SIG-M5 treated with dmso at 0.1 percent for 504 hours (cell line): ENCODE measurements around the gene CHIA.
"Not testable (repeated sequence)": the region's sequence is repeated elsewhere in the genome, so short reads cannot be mapped to it uniquely, and the experiment has no call there.

Experiments
- DNase-seq: peaks from one replicate; lab custom pipeline; 2025; ENCODE audit not compliant: unreplicated experiment; lab: John Stamatoyannopoulos, UW

The CHIA gene

DNA sequence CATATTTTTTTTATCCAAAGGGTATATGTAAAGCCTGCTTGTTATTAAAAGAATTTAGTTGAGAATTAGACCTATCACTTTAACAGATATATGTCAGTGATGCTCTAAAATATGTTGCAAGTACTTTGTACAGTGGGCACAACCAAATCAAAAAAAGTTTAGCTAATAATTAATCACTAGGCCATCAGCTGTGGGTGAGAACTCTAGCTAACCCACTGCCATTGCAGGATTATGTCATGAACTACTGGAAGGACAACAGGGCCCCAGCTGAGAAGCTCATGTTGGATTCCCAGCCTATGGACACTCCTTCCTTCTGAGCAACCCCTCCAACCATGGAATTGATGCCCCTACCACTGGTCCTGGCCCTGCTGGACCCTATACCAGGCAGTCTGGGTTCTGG lies 6.8 kb upstream of the CHIA start:
- DNase-seq = no peak

DNA sequence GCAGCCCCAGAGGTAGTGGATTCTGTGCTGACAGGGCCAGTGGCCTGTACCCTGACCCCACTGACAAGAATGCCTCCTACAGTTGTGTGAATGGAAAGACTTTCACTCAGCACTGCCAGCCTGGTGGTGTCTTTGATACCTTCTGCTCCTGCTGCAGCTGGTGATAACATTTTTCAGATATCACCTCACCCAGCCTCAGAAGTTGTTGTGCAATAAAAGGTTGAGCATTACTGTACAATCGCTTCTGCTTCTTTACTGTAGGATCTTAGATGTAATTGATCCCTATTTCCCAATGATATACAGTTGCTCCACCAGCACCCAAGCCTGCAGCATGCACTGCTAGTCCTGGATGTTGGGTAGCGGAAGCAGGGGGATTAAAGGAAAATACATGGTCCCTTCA lies 4.8 kb upstream of the CHIA start:
- DNase-seq = no peak

DNA sequence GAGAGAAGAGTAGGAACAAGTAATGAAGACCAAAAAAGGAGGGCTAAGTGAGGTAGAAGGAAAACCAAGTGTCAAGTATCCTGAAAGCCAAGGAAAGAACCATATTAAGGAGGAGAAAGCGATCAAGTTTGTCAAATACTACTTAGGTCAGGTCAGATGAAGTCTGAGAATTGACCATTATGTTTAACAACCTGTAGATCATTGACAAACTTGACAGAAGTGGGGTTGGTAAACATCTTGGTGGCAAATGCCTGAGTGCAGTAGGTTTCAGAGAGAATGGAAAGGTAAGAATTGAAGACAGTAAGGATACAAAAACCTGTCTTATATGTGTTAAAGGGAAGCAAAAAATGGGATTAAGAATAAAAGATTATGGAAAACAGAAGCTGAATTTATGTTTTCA lies 3.7 kb upstream of the CHIA start:
- no peak for DNase-seq

DNA sequence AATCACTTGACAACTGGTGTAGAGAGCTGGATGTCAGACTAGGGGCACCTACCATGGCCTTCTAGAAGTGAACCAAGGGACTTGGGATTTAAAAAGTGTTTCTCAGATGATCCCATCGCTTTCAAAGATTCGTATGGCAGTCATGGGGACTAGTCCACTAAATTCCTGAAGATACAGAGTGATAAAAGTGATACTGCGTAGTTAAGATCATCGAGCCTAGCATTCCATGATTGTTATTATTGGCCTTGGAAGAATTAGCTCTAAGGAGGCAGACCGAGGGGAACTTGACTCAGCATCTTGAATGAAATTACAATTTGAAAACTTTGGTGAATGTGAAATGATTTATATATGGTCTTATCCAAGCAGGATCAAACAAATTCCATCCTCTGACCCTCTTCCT lies 1.3 kb upstream of the CHIA start:
- DNase-seq = no peak

DNA sequence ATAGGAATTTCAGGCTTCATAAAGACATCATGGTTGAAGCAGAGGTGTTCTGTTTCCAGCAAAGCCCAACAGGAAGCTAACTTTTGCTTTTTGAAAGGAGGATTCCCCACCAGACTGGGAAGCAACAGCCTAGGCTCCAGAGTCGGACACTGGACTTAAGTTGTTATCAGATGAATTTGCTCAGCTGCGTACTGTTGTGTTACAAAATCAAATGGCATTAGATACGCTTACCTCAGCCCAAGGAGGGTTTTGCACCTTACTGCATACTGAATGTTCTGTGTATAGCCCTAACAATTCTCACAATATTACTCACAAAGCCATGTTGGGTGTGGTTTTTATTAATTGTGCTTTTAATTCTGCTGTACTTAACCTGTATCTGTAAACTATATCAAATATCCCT lies 547 bp upstream of the CHIA start:
- no peak for DNase-seq

DNA sequence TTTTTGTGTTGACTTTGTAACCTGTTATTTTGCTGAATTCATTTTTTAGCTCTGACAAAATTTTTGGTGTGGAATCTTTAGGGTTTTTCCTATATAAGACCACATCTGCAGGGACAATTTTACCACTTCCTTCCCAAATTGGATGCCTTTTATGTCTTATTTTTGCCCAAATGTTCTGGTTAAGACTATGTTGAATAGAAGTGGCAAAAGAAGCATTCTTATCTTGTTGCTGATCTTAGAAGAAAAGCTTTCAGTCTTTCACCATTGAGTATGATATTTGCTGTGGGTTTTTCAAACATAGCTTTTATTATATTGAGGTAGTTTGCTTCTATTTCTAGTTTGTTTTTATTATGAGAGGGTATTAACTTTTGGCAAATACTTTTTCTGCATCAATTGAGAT lies 3.7 kb downstream of the CHIA start:
- DNase-seq = no peak

DNA sequence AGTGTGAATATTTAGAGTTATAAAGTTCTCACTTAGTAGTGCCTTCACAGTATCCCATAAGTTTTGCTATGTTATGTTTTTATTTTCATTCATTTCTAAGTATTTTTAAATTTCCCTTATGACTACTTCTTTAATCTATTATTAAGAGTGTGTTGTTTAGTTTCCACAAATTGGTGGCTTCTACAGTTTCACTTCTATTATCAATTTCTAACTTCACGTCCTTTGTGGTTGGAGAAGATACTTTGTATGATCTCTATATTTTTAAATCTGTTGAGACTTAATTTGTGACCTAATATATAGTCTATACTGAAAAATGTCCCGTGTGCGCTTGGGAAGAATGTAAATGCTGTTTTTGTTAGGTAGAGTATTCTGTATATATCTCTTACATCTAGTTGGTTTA lies 11.7 kb downstream of the CHIA start:
- DNase-seq = no peak

DNA sequence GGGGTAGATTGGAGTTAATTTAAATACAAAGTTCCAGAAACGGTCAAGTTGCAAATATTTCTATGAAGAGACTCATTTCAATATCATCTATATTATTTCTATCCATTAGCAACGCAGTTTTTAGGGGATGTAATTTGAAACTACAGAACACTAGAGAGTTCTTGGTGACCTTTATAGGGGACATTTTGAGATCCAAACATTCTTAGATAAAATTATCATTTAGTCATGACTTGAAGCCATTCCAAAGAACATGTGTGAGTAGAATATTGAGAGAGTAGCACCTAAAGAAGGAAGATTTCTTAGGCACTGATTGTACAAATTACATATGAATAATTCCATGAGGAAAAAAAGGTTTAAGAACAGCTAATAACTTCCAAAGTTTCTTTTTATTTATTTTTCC lies 19.0 kb downstream of the CHIA start:
- no peak for DNase-seq

DNA sequence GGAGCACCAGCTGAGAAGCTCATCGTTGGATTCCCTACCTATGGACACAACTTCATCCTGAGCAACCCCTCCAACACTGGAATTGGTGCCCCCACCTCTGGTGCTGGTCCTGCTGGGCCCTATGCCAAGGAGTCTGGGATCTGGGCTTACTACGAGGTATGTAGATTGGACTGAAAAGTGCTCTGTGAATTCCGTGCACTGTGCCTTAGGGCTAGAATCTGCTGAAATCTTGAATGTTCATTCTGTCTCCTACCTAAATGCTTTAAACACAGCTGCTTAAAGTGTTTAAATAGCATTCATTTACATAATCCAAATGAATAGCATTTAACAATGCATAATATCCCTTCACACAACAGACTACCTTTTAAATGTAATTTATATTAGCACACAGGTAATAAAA lies 27.9 kb downstream of the CHIA start:
- no peak for DNase-seq

DNA sequence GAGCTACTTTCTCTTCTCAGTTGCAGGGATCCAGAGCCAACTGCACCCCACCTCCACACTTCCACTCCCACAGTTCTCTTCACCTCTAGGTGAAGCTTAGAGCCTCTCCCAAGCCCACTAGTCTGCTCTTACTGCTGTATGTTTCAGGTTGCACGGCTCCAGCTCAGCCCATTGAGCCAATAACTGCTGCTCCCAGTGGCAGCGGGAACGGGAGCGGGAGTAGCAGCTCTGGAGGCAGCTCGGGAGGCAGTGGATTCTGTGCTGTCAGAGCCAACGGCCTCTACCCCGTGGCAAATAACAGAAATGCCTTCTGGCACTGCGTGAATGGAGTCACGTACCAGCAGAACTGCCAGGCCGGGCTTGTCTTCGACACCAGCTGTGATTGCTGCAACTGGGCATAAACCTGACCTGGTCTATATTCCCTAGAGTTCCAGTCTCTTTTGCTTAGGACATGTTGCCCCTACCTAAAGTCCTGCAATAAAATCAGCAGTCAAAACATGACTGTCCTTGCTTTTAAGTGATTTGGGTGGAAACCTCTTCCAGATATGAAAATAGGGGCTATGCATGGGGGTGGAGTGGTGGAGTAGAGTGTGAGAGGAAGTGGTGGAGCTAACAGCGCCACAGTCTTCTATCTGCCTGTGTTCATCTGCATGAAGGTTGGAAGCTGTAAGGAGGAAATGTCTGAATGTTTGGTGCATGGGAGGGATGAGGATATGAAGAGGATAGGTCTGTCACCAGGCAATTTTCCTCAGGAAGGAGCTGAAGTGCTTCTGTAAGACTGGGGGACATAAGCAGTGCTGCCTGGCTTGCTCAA lies 29.6 kb downstream of the CHIA start:
- DNase-seq = no peak

DNA sequence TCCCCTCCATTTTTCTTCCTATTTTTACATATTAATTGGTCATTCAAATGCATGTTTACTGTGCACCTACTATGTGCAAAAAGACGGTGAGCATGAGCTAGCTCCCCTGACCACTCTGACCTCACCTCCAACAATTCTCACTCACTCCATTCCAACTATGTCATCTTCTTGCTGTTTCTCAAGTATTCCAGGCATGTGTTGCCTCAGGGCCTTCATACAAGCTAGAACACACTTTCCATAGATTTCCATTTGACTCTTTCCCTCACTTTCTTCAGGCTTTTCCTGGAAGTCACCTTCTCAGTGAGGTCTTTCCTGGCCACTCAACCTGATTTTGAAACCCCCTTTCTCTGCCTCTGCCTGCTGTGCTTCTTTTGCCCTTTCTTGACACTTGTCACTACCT lies 32.6 kb downstream of the CHIA start:
- no peak for DNase-seq

DNA sequence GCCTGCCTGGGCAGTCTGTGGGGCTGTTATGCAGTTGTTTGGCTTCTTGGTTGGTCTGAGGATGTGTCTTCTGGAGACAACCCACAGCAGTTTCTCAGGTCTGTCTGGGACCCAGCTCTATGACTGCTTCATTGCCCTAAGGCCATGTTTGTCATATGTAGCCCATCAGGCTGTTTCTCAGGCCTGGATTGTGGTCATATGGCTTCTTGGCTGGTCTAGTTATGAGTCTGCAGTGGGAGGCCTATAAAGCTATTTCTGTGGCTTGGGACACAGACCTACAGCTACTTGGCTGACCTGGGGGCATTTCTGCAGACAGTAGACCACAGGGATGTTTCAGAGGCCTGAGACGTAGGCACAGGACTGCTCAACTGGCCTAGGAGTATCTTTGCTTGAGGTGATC lies 41.5 kb downstream of the CHIA start:
- DNase-seq = no peak

DNA sequence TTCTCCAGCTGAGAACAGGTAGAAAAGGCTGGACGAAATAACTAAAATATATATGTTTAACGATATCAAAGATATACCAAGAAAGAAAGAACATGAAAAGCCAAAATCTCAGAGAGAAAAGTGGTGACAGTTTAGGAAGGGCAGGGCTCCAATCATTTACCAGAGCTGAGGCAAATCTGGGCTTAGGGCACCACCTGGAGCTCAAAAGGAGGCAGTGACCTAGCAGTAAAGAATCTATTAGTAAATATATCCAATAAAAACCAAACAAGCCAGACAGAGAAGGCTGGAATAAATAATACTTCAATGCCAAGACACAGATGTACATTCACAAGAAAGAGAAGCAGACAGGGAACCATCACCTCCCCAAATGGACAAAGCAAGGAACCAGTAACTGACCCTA lies 43.5 kb downstream of the CHIA start:
- DNase-seq = peak; percentile 61

DNA sequence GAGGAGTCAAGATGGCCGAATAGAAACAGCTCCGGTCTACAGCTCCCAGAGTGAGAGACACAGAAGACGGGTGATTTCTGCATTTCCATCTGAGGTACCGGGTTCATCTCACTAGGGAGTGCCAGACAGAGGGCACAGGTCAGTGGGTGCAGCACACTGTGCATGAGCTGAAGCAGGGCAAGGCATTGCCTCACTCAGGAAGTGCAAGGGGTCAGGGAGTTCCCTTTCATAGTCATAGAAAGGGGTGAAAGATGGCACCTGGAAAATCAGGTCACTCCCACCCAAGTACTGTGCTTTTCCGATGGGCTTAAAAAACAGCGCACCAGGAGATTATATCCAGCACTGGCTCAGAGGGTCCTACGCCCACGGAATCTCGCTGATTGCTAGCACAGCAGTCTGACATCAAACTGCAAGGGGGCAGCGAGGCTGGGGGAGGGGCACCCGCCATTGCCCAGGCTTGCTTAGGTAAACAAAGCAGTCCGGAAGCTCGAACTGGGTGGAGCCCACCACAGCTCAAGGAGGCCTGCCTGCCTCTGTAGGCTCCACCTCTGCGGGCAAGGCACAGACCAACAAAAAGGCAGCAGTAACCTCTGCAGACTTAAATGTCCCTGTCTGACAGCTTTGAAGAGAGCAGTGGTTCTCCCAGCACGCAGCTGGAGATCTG lies 44.7 kb downstream of the CHIA start:
- not testable (repeated sequence) for DNase-seq

DNA sequence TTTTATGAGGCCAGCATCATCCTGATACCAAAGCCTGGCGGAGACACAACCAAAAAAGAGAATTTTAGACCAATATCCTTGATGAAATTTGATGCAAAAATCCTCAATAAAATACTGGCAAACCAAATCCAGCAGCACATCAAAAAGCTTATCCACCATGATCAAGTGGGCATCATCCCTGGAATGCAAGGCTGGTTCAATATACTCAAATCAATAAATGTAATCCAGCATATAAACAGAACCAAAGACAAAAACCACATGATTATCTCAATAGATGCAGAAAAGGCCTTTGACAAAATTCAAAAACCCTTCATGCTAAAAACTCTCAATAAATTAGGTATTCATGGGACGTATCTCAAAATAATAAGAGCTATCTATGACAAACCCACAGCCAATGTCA lies 48.2 kb downstream of the CHIA start:
- not testable (repeated sequence) for DNase-seq

DNA sequence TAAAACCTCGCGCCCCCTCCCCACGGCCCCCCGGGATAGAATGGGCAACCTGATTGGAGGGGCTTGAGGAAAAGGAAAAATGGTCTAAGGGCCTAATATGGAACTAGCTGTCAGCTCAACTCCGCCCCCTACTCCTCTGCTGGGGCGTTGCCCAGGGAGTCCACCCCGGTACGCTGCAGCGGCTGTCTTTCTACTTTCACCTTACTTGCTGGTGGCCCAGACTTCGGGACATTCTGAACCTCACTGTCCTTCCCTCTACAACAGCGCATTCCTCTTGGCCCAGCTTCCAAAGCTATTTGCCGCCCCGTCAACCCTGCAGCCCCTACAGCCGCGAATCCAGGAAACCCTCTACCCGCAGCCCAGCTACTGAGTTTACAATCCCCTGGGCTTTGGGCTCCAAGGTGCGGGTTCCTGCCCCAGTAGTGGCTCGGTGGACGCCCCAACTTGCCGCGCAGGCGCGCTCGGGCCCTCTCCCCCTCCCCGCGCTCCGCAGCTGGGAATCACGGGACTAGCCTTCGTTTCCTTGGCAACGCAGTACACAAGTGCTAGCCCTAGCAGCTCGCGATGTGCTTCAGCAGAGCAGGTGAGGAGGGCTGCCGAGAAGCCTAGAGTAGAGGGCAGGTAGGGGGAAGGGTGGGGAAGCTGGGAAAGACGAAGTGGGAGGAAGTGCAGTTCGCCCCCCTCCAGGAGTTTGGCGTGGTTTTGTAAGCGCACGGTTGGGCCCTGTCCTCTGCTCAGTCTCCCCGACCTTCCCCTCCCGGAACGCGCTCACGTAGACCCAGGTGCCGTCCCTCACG lies 55.6 kb downstream of the CHIA start:
- DNase-seq = peak; percentile 73

DNA sequence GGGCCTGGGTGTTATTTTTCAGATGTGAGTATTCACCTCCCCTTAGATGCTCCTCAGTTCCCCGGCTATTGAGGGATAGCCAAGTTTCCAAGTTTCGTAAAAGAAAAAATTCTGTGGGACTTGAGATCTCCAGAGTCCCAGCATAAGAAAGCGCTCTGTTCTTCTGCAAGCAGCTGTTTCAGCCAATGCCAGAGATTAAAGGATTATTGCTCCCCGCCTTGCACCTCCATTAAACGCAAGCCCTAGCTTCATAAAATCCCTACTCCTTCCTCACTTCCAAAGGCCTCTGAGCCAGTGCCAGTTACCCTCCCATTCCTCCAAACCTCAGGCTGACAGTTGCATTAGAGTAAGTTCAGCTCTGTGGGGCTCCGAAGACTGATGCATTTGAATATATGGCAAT lies 56.4 kb downstream of the CHIA start:
- no peak for DNase-seq

DNA sequence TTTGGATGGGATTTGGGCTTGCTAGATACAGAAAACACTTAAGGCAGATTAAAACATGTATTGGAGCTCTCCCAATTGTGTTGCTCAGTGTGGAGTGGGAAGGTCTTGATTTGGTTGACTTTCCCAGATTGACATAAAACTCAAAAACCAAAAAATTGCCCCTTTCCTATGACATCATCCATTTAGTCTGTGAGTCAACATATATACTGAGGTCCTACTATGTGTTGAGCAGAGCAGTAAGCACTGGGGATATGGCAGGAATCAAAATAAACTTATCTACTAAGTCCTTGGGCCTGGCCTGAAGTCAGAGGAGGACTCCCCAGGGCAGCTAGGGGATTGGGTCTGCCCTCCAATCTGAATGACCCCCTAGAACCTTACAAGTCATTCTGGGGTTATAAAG lies 61.0 kb downstream of the CHIA start:
- DNase-seq = no peak

DNA sequence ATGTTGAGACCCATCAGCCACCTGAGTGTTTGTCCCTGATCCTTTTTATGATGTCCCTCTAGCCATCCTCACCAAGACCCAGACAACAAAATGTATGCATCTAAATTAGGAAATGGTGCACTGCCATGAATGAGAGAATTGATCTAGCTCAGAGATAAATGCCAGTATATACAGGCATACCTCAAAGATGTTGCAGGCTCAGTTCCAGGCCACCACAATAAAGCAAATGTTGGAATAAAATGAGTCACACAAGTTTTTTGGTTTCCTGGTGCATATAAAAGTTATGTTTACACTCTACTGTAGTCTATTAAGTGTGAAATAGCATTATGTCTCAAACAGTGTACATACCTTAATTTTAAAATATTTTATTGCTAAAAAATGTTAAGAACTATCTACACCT lies 63.9 kb downstream of the CHIA start:
- DNase-seq = no peak

DNA sequence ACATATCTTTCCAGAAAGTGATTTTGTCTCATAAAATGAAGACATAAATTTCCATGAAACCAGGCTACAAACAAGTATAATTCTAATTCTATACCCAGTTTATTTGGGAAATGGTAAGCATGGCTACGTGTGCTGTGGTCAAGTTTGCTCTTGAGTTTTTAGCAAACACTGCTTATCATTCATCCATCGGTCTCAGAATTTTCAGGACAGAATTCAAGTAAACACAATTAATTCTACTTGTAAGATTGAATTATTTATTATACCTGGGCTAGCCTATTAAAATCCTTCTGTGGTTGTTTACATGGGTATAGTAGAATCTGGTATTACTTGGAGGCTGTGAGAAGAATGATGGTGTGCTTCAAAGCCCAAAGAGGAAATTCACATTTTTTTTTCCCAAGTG lies 68.3 kb downstream of the CHIA start:
- no peak for DNase-seq

DNA sequence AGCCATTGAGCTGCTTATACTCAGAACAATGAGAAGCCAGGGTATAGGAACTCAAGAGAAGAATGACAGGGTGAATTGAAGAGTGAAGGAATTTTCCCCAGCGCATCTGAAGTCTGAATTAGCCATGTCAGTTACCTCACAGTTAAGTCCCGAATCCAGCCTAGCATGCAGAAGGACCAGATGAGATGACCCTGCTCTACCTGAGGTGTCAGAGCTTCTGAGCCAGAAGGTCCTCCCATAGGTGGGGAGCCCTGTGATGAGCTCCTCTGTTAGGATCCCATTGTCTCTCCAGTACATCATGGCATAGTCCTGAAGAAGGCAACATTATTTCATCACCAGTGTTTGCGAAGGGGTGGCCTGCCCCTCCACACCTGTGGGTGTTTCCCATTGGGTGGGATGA lies 68.7 kb downstream of the CHIA start:
- no peak for DNase-seq

DNA sequence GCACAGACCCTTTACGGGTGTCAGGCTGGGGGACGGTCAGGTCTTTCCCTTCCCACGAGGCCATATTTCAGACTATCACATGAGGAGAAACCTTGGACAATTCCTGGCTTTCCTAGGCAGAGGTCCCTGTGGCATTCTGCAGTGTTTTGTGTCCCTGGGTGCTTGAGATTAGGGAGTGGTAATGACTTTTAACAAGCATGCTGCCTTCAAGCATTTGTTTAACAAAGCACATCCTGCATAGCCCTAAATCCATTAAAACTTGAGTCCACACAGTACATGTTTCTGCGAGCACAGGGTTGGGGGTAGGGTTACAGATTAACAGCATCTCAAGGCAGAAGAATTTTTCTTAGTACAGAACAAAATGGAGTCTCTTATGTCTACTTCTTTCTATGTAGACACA lies 69.6 kb downstream of the CHIA start:
- not testable (repeated sequence) for DNase-seq
